ENCODE measurements around the gene C8G. TPM values are rescaled to one million over a fixed set of nuclear protein-coding genes. Genes with fewer than 3 reads are reported as not detected.

The C8G gene
- total and polyA plus RNA-seq, 2 of the 8 experiments (the other 6 are each of a cell fraction or from before 2014, with no cell fraction given) = 0.62 to 0.80 TPM

GRCh38 chr9:136957901-136958300 is 12.9 kb downstream of the C8G start:
- Histone ChIP-seq H3K36me3 (ENCODE audit: control insufficient read depth in 2 of 4, insufficient read depth in 4 of 4, low read length in 3 of 4) (no peaks in the 10 kb centered on the region), H3K4me3 (ENCODE audit: extremely low read depth in 1 of 4, insufficient read depth in 2 of 4, low read depth in 3 of 4, low read length in 4 of 4) (no peak overlapping the region), H2BK5ac (ENCODE audit: low read depth, low read length) (no peak overlapping the region), H2BK120ac (replicated peaks; ENCODE audit: low read depth, low read length) (no peak overlapping the region), H3K23me2 (ENCODE audit: low read depth, low read length) (peaks cover 12% of the 10 kb centered on the region; the same call in 1 of the 2 replicates), H3K14ac (ENCODE audit: insufficient read length) (no peak overlapping the region), H2AFZ (ENCODE audit: low read length) (no peak overlapping the region), H3K4me1 (replicated peaks in 1 of 4; ENCODE audit: control insufficient read depth in 3 of 4, insufficient read depth in 4 of 4, low read length in 3 of 4) (peaks cover 0 to 2% (median 0%) of the 10 kb centered on the region in 4 experiments; a peak in 2 of 7 replicates), H3K56ac (replicated peaks; ENCODE audit: insufficient read length, low read depth, low read length) (no peak overlapping the region), H2BK20ac (ENCODE audit: low read length) (no peak overlapping the region), H3K79me2 (ENCODE audit: control insufficient read depth in 1 of 2, insufficient read depth in 2 of 2, low read length in 2 of 2) (no peaks in the 10 kb centered on the region), H3K9ac (replicated peaks in 1 of 4; ENCODE audit: extremely low read depth in 1 of 4, low read depth in 3 of 4, low read length in 3 of 4) (no peak overlapping the region), H4K91ac (replicated peaks; ENCODE audit: insufficient read length, low read length) (no peak overlapping the region), H3K4ac (replicated peaks; ENCODE audit: insufficient read length, low read depth, low read length) (no peak overlapping the region), H4K5ac (ENCODE audit: insufficient read length, low read depth, low read length) (no peak overlapping the region), H2BK12ac (ENCODE audit: low read depth, low read length) (no peak overlapping the region), H3K9me3 (ENCODE audit: insufficient read depth in 2 of 2, low read depth in 1 of 2, low read length in 1 of 2) (no peaks in the 10 kb centered on the region), H3K18ac (ENCODE audit: extremely low read depth, low read length) (no peak overlapping the region), H3K27ac (ENCODE audit: low read depth, low read length) (no peak overlapping the region), H3K4me2 (ENCODE audit: insufficient read depth in 1 of 2, low read depth in 2 of 2, low read length in 2 of 2) (no peak overlapping the region), H4K8ac (ENCODE audit: extremely low read depth, insufficient read depth, low read length) (no peak overlapping the region; the same call in 1 of the 2 replicates), H3K27me3 (replicated peaks in 1 of 4; ENCODE audit: control insufficient read depth in 3 of 4, extremely low read depth in 1 of 4, insufficient read depth in 3 of 4, low read length in 3 of 4) (no peaks in the 10 kb centered on the region), H2BK15ac (ENCODE audit: low read length) (no peak overlapping the region), H2AK5ac (ENCODE audit: low read depth, low read length) (no peak overlapping the region), H3K79me1 (ENCODE audit: low read depth, low read length) (no peaks in the 10 kb centered on the region; the same call in 1 of the 2 replicates), H3K23ac (ENCODE audit: insufficient read length) (no peak overlapping the region), H4K20me1 (replicated peaks in 1 of 2; ENCODE audit: control insufficient read depth in 1 of 2, insufficient read depth in 2 of 2, low read length in 2 of 2) (peaks cover 0 to 6% of the 10 kb centered on the region in 2 experiments)
- no peak for DNase-seq (ENCODE audit: low read depth in 1 of 2, low spot score in 2 of 2)
- WGBS, 2 experiments (ENCODE audit: extremely low coverage in 1 of 2, insufficient coverage in 1 of 2, insufficient read length in 1 of 2, insufficient replicate concordance in 2 of 2, low coverage in 1 of 2, low lambda C conversion rate in 2 of 2, missing lambda C conversion rate in 1 of 2) = 86% methylated on average over 6 of the region's 6 CpGs; no CpG with 5 or more reads in 1 of the 2 experiments
- POLR2A ChIA-PET (ENCODE audit: partially characterized antibody) = interaction anchor here (0.6 kb wide), 1 partner anchor 196 kb away, joined by 3 read pairs; no protein-coding TSS in a partner anchor
- CTCF ChIA-PET (ENCODE audit: partially characterized antibody) = interaction anchor here (5.1 to 5.6 kb wide), 2 partner anchors 10 to 17 kb away, joined by 31 to 32 read pairs; partner anchors contain the start of gene PTGDS
- no peak for FAIRE-seq
- TF ChIP-seq PHF8 (conservative IDR thresholded peaks at IDR 0.05; ENCODE audit: low read depth, low read length) = no peak
- TF ChIP-seq ASH2L (IDR thresholded peaks at IDR 0.05; ENCODE audit: low read length) = no peak
- TF ChIP-seq SUZ12 (IDR thresholded peaks at IDR 0.05; ENCODE audit: low read length) = no peak
- no peak for TF ChIP-seq TBP (IDR thresholded peaks at IDR 0.05; ENCODE audit: low read depth, low read length)
- no peak for TF ChIP-seq EGR1 (IDR thresholded peaks at IDR 0.05; ENCODE audit: borderline replicate concordance, low read depth, low read length)
- no peak for TF ChIP-seq POU5F1 (IDR thresholded peaks at IDR 0.05; ENCODE audit: low read depth, low read length)
- TF ChIP-seq CHD1 (IDR thresholded peaks at IDR 0.05; ENCODE audit: low read depth, low read length) = no peak
- no peak for TF ChIP-seq TAF7 (optimal IDR thresholded peaks at IDR 0.05; ENCODE audit: borderline replicate concordance, low read depth, low read length)
- no peak for TF ChIP-seq JUND (IDR thresholded peaks at IDR 0.05; ENCODE audit: low read length)
- no peak for TF ChIP-seq BACH1 (IDR thresholded peaks at IDR 0.05; ENCODE audit: low read length)
- no peak for TF ChIP-seq RXRA (IDR thresholded peaks at IDR 0.05; ENCODE audit: insufficient read depth, low read depth, low read length)
- no peak for TF ChIP-seq YY1 (IDR thresholded peaks at IDR 0.05; ENCODE audit: low read depth, low read length)
- no peak for TF ChIP-seq NANOG (IDR thresholded peaks at IDR 0.05; ENCODE audit: insufficient read depth, low read depth, low read length, poor library complexity, severe bottlenecking)
- TF ChIP-seq SP4 (IDR thresholded peaks at IDR 0.05; ENCODE audit: low read length) = no peak
- TF ChIP-seq TAF1 (IDR thresholded peaks at IDR 0.05; ENCODE audit: low read depth, low read length) = no peak
- TF ChIP-seq TEAD4 (IDR thresholded peaks at IDR 0.05; ENCODE audit: low read depth, low read length) = no peak
